Fibroblast of mammary gland (primary cell): ENCODE measurements around the gene FN1.
"Not testable (repeated sequence)": the region's sequence is repeated elsewhere in the genome, so short reads cannot be mapped to it uniquely, and the experiment has no call there.

Experiments
- DNase-seq: peaks from one replicate; pipeline ENCODE4 v3.0.0-alpha.2; 2010; ENCODE audit warnings: low read depth
- H3K4me3 ChIP-seq: 2 replicates; pipeline ENCODE4 v1.5.1; 2011; ENCODE audit warnings: low read depth, mild to moderate bottlenecking, low read length, moderate library complexity; ENCODE audit not compliant: control insufficient read depth
- TF ChIP-seq, protein P1 (sequence below): conservative IDR thresholded peaks from 2 replicates; pipeline ENCODE4 v1.5.1; 2011; ENCODE audit warnings: low read depth, low read length, inconsistent platforms; ENCODE audit not compliant: control insufficient read depth, insufficient read depth

The FN1 gene

DNA sequence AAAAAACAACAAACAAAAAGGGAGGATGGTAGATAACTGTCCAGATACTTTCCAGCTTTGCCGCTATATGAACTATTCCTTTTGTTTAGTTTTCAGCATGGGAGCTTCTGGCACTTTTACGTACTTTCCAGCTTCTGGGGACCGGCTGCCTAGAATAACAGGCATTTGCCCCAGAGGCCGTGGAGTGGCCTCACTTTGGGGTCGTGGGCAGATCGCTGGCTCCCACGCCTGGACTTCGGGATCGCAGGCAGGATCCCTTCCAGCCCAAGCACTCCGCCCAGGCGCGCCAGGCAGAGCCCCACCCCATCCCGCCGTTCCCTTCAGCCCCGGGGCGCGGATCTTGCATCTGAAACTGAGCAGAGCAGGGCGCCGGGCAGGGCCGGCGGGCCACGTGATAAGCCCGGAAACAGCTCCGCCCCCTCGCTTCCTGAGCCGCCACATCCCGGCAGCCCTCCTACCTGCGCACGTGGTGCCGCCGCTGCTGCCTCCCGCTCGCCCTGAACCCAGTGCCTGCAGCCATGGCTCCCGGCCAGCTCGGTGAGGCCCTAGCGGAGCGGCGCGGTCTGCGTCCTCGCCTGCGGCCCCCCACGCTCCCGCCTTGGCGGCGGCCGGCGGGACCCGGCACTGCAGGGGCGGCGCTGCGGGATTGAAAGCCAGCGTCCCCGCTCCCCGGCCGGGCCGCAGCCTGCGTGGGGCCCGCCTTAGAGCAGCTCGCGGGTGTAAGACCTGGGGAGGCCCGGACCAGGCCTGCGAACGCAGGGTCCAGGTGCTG, 124.1 kb downstream of the FN1 start, which contains the start of gene ATIC:
ATIC (plus strand) TSS at position 435 of the 772 bp plus-strand sequence; CDS start at position 519, 84 bp downstream.
- DNase-seq = peak; percentile 88
- peak within 1 kb of the TSS; percentile 86 for H3K4me3 ChIP-seq
- TF ChIP-seq, protein P1, sequence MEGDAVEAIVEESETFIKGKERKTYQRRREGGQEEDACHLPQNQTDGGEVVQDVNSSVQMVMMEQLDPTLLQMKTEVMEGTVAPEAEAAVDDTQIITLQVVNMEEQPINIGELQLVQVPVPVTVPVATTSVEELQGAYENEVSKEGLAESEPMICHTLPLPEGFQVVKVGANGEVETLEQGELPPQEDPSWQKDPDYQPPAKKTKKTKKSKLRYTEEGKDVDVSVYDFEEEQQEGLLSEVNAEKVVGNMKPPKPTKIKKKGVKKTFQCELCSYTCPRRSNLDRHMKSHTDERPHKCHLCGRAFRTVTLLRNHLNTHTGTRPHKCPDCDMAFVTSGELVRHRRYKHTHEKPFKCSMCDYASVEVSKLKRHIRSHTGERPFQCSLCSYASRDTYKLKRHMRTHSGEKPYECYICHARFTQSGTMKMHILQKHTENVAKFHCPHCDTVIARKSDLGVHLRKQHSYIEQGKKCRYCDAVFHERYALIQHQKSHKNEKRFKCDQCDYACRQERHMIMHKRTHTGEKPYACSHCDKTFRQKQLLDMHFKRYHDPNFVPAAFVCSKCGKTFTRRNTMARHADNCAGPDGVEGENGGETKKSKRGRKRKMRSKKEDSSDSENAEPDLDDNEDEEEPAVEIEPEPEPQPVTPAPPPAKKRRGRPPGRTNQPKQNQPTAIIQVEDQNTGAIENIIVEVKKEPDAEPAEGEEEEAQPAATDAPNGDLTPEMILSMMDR = no peak

DNA sequence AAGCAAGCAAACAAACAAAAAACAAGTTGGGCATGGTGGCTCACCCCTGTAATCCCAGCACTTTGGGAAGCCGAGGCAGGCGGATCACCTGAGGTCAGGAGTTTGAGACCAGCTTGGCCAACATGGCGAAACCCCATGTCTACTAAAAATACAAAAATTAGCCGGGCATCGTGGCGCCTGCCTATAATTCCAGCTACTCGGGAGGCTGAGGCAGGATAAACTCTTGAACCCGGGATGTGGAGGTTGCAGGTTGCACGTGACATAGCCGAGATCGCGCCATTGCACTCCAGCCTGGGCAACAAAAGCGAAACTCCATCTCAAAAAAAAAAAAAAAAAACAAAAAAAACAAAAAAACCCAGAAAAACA, 124.6 kb downstream of the FN1 start:
- H3K4me3 ChIP-seq = peak overlapping the region; percentile 86
- DNase-seq = not testable (repeated sequence)
